GM23338 (cell line): ENCODE results near the gene APOBEC2. TPM values are rescaled to one million over a fixed set of nuclear protein-coding genes. Genes with fewer than 3 reads are reported as not detected.

ENCODE experiments used
- ATAC-seq: fragments of 200-7000 bp; cut with Tn5 transposase; 3 replicates; pipeline ENCODE4 v1.9.1; 2020
- DNase-seq: peaks from one replicate; pipeline ENCODE4 v3.0.0-alpha.2; 2015; ENCODE audit warnings: low spot score
- H2AFZ ChIP-seq: fragments of 200-600 bp; sonication (generic); 2 replicates; pipeline ENCODE4 v1.8.0; 2016; ENCODE audit warnings: antibody characterized with exemption, mild to moderate bottlenecking, moderate library complexity
- H3F3A ChIP-seq: fragments of 200-600 bp; sonication (generic); replicated peaks from 2 replicates; pipeline ENCODE4 v1.8.0; 2017; ENCODE audit warnings: antibody characterized with exemption, mixed run types, low read depth
- H3K27ac ChIP-seq: fragments of 200-600 bp; sonication (generic); 2 replicates; pipeline ENCODE4 v1.6.1; 2016; ENCODE audit warnings: low read depth
- H3K27me3 ChIP-seq: fragments of 200-600 bp; sonication (generic); 2 replicates; pipeline ENCODE4 v1.8.0; 2016; ENCODE audit warnings: mild to moderate bottlenecking, mixed run types, moderate library complexity; ENCODE audit not compliant: insufficient read depth
- H3K36me3 ChIP-seq: fragments of 200-600 bp; sonication (generic); 2 replicates; pipeline ENCODE4 v1.8.0; 2016; ENCODE audit warnings: mild to moderate bottlenecking; ENCODE audit not compliant: insufficient read depth
- H3K4me1 ChIP-seq: fragments of 200-600 bp; sonication (generic); 2 replicates; pipeline ENCODE4 v1.8.0; 2016; ENCODE audit warnings: mild to moderate bottlenecking, moderate library complexity; ENCODE audit not compliant: insufficient read depth
- H3K4me2 ChIP-seq: fragments of 200-600 bp; sonication (generic); 2 replicates; pipeline ENCODE4 v1.7.1; 2017; ENCODE audit warnings: mixed run types
- H3K4me3 ChIP-seq: fragments of 200-600 bp; sonication (generic); 2 replicates; pipeline ENCODE4 v1.6.1; 2016; ENCODE audit warnings: mixed run types
- H3K79me2 ChIP-seq: fragments of 200-600 bp; sonication (generic); replicated peaks from 2 replicates; pipeline ENCODE4 v1.8.0; 2017; ENCODE audit warnings: mild to moderate bottlenecking; ENCODE audit not compliant: insufficient read depth
- H3K9me2 ChIP-seq: fragments of 200-600 bp; sonication (generic); 2 replicates; pipeline ENCODE4 v1.8.0; 2017; ENCODE audit not compliant: insufficient read depth
- H4K20me1 ChIP-seq: fragments of 200-600 bp; sonication (generic); replicated peaks from 2 replicates; pipeline ENCODE4 v1.8.0; 2017; ENCODE audit warnings: mild to moderate bottlenecking; ENCODE audit not compliant: insufficient read depth
- H3K27ac Mint-ChIP-seq: 2 replicates; pipeline ENCODE4 v1.8.0; 2020; ENCODE audit warnings: inconsistent platforms, mild to moderate bottlenecking, moderate library complexity, mixed read lengths
- H3K27me3 Mint-ChIP-seq: 3 replicates; pipeline ENCODE4 v1.8.0; 2022; ENCODE audit warnings: low read depth, mild to moderate bottlenecking, moderate library complexity, mixed read lengths, inconsistent platforms; ENCODE audit not compliant: insufficient read depth, poor library complexity
- H3K36me3 Mint-ChIP-seq: 3 replicates; pipeline ENCODE4 v1.8.0; 2021; ENCODE audit warnings: low read depth, mild to moderate bottlenecking, inconsistent platforms, moderate library complexity, mixed read lengths
- H3K4me1 Mint-ChIP-seq: 3 replicates; pipeline ENCODE4 v1.8.0; 2020; ENCODE audit warnings: mild to moderate bottlenecking, inconsistent platforms, mixed read lengths
- H3K4me3 Mint-ChIP-seq: 3 replicates; pipeline ENCODE4 v1.8.0; 2021; ENCODE audit warnings: moderate library complexity, mild to moderate bottlenecking, inconsistent platforms, mixed read lengths
- H3K9me3 Mint-ChIP-seq: 3 replicates; pipeline ENCODE4 v1.8.0; 2020; ENCODE audit warnings: moderate library complexity, mild to moderate bottlenecking, inconsistent platforms, mixed read lengths
- CTCF ChIP-seq, 2 experiments: fragments of 200-600 bp in 1 of 2; sonication (generic) in 1 of 2; conservative IDR thresholded peaks; 2 replicates each; pipeline versions ENCODE4 v1.5.1 to v1.6.1; 2016 to 2017; ENCODE audit warnings: antibody characterized with exemption in 2 of 2, low read depth in 2 of 2, mild to moderate bottlenecking in 2 of 2, moderate library complexity in 1 of 2
- ETS1 ChIP-seq: IDR thresholded peaks from 2 replicates; pipeline ENCODE4 v1.6.1; 2016; ENCODE audit warnings: antibody characterized with exemption
- EZH2 ChIP-seq: fragments of 200-600 bp; sonication (generic); IDR thresholded peaks from one replicate; pipeline ENCODE4 v1.8.0; 2017; ENCODE audit warnings: antibody characterized with exemption, mild to moderate bottlenecking, low read depth; ENCODE audit not compliant: unreplicated experiment
- EZH2phosphoT487 ChIP-seq: fragments of 200-600 bp; sonication (generic); IDR thresholded peaks from one replicate; pipeline ENCODE4 v1.8.1; 2018; ENCODE audit warnings: antibody characterized with exemption; ENCODE audit not compliant: unreplicated experiment
- JUNB ChIP-seq: IDR thresholded peaks from one replicate; pipeline ENCODE4 v1.6.1; 2016; ENCODE audit warnings: antibody characterized with exemption; ENCODE audit not compliant: unreplicated experiment
- POLR2AphosphoS5 ChIP-seq: IDR thresholded peaks from 2 replicates; pipeline ENCODE4 v1.6.1; 2016; ENCODE audit warnings: antibody characterized with exemption, low read depth
- REST ChIP-seq: IDR thresholded peaks from one replicate; pipeline ENCODE4 v1.6.1; 2018; ENCODE audit warnings: antibody characterized with exemption; ENCODE audit not compliant: unreplicated experiment
- STAT1 ChIP-seq: IDR thresholded peaks from one replicate; pipeline ENCODE4 v1.6.1; 2016; ENCODE audit warnings: antibody characterized with exemption; ENCODE audit not compliant: unreplicated experiment
- ZNF114 ChIP-seq: fragments of 250-450 bp; sonication (Bioruptor Pico); IDR thresholded peaks from 2 replicates; pipeline ENCODE4 v1.5.0; 2020; ENCODE audit warnings: mild to moderate bottlenecking, moderate library complexity
- ZNF331 ChIP-seq: fragments of 250-450 bp; sonication (Bioruptor Pico); IDR thresholded peaks from 2 replicates; pipeline ENCODE4 v1.5.0; 2020; ENCODE audit warnings: low read depth, mild to moderate bottlenecking, moderate library complexity
- polyA plus RNA-seq: library from polyadenylated mRNA; unstranded; fragments of >200 nt; fragmentation: Nextera tagmentation; extraction: Ambion mirVana; gene quantifications from 2 replicates; pipeline ENCODE4 v1.2.1, GENCODE V29; 2016
- total RNA-seq: library from RNA; depleted of rRNA; stranded (reverse); fragments of >200 nt; shearing (Covaris generic); gene quantifications from 2 replicates; pipeline ENCODE4 v1.2.3, GENCODE V29; 2014

APOBEC2 gene
- total and polyA plus RNA-seq, 2 experiments from 2014 or later: 2.4 TPM; not detected in 1

DNA sequence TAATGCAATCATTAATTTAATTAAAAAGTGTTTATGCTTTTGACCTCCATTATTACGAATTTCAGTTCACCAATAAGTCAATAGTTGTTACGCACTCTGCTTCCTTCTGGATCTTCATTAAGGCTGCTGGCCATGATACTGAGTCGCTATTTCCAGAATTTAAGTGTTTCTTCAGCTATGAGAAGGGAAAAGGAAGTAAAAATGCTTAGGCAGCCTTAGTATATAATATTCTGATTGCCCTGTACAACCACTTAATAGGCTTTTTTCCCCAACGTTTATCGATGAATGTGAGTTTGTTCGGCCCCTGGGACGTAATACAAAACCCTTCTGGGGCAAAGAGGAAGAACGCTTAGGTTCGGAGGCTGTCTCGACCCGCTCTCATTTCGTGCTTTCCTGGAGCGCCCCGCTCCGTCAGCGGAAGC lies 18.5 kb downstream of the APOBEC2 start (continued):
- no peak for TF ChIP-seq STAT1
- TF ChIP-seq JUNB: no peak
- TF ChIP-seq REST: no peak
- TF ChIP-seq ZNF114 (CRISPR knock-in tag): no peak
- no peak for TF ChIP-seq EZH2phosphoT487
- no peak for TF ChIP-seq POLR2AphosphoS5
- TF ChIP-seq ZNF331: no peak
- no peak for TF ChIP-seq CTCF (conservative IDR thresholded peaks at IDR 0.05; ENCODE audit: low read depth in 2 of 2)
- no peak for TF ChIP-seq EZH2

- H3K4me1 Mint-ChIP-seq: peaks cover 31% of the 10 kb centered on the region
- Histone ChIP-seq H3K9me2 (no peaks in the 10 kb centered on the region), H3K36me3 (peaks cover 5% of the 10 kb centered on the region; the same call in 1 of the 2 replicates), H4K20me1 (peaks cover 14% of the 10 kb centered on the region; the same call in 1 of the 2 replicates), H3K27ac (peak within 1 kb of the TSS; percentile 99), H2AFZ (peak within 1 kb of the TSS; percentile 39; the same call in 1 of the 2 replicates), H3K27me3 (no peaks in the 10 kb centered on the region), H3K4me1 (peaks cover 33% of the 10 kb centered on the region), H3K4me3 (peak within 1 kb of the TSS; percentile 66), H3K79me2 (peaks cover 45% of the 10 kb centered on the region), H3K4me2 (peak within 1 kb of the TSS; percentile 90), H3F3A (peaks cover 2% of the 10 kb centered on the region; the same call in 1 of the 2 replicates)
- H3K27ac Mint-ChIP-seq: peak within 1 kb of the TSS; percentile 98
- peak; percentile 98 for DNase-seq
- H3K27me3 Mint-ChIP-seq: peaks cover 11% of the 10 kb centered on the region
- H3K9me3 Mint-ChIP-seq: no peaks in the 10 kb centered on the region; the same call in 2 of the 3 replicates
- peaks cover 21% of the 10 kb centered on the region for H3K36me3 Mint-ChIP-seq
- peak within 1 kb of the TSS; percentile 92 for H3K4me3 Mint-ChIP-seq
- ATAC-seq: peak; percentile 81
- peak; percentile 83 for TF ChIP-seq POLR2AphosphoS5
- TF ChIP-seq JUNB: no peak
- peak; percentile 65 for TF ChIP-seq ETS1
- no peak for TF ChIP-seq REST
These were observed 19.2 kb downstream of the APOBEC2 start, which contains the start of gene OARD1 for GRCh38 chr6:41071923-41072835. TSS of gene OARD1 (minus strand) at chr6:41072356. CDS start at chr6:41071634, 722 bp downstream.
